NOMO-1 (cell line): ENCODE results near the gene MYO1D.
A peak's percentile ranks its signal among the peaks of the same experiment; 100 is the strongest.
"Not testable (repeated sequence)": the region's sequence is repeated elsewhere in the genome, so short reads cannot be mapped to it uniquely, and the experiment has no call there.

Experiments
- DNase-seq, 2 experiments: peaks; one replicate each; lab custom pipeline; 2025; ENCODE audit not compliant: unreplicated experiment in 2 of 2; lab: John Stamatoyannopoulos, UW

MYO1D gene

GRCh38 chr17:32896647-32897258, 19.8 kb upstream of the MYO1D start:
- DNase-seq, result no peak

DNA sequence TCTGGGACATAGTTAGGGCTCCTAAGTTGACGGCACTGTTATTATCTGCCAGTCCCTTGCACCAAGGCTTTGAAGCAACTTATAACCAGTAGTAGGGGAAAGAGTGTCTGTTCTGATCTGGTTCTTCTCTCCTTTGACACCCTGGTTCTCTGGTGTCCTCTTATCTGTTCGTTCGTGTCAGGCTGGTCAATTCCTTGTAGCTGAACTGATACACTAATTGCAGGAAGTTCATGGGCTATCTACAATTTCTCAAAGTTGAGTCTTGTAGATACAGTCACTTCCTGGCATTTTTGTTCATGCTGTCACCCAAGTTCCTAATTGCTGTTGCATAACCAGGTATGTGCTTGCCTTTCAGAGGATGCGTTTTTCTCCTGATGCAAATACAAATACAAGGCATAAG, 17.3 kb upstream of the MYO1D start:
- no peak for DNase-seq

GRCh38 chr17:32887410-32887809, 10.5 kb upstream of the MYO1D start:
- not testable (repeated sequence) for DNase-seq

- DNase-seq, result not testable (repeated sequence)
These were observed 10.0 kb upstream of the MYO1D start for GRCh38 chr17:32886951-32887350.

- no peak for DNase-seq
These were observed 5.8 kb upstream of the MYO1D start for GRCh38 chr17:32882734-32883133.

DNA sequence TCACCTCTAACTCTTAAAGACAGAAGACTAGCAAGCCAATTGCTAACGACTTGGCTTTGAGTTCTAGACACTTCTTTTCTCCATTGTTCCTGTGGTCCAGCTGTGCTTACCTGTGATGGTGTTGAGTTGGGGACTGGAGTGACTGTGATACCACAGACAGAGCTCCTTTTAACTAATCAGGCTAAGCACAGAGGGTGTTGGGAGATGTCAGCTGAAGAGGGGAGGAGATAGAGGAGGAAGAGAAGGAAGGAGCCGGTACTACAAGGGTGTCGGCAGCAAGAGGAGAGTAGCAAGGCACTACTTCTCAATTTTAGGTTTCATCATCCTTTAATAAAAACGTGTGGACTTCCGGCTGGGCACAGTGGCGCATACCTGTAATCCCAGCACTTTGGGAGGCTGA, 5.1 kb upstream of the MYO1D start:
- DNase-seq, result peak in 1 of 2 experiments; percentile 10

GRCh38 chr17:32880671-32881453, 3.9 kb upstream of the MYO1D start:
- DNase-seq, result no peak

DNA sequence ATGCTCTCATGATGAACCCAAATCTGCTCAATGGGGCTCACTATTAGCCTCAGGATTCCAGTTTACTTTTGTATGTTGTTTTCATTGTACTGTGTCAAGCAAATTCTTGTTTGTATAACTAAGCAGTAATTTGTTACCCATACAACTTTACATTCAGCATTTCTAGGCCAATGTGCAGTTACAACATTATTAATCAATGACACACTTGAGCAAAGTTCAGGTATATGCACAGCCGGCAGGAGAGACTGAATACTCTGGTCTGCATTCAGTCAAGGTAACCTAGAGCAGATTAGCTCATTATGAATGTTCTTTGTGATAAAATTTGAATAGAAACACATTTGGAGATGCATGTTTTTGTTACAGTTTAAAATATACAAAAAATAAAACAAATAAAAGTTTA, 2.2 kb upstream of the MYO1D start:
- DNase-seq, result no peak

DNA sequence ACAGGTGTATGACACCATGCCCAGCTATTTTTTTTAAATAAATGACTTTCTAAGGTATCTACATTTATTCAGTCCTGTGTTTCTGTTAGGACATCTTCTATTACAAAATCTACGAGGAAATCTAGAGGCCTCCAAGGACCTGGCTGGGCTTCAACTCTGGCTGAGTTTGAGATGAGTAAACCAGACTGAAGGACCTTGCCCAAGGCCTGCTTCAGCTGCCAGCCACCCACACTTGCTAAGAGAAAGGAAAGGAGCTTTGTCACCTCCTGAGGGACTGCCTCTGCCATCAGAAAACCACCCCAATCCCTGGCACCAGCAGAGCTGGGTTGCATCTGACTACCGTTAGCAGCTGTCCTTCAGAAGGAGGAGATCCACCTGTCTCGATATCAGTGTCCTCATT, 1.3 kb upstream of the MYO1D start:
- DNase-seq, result no peak

DNA sequence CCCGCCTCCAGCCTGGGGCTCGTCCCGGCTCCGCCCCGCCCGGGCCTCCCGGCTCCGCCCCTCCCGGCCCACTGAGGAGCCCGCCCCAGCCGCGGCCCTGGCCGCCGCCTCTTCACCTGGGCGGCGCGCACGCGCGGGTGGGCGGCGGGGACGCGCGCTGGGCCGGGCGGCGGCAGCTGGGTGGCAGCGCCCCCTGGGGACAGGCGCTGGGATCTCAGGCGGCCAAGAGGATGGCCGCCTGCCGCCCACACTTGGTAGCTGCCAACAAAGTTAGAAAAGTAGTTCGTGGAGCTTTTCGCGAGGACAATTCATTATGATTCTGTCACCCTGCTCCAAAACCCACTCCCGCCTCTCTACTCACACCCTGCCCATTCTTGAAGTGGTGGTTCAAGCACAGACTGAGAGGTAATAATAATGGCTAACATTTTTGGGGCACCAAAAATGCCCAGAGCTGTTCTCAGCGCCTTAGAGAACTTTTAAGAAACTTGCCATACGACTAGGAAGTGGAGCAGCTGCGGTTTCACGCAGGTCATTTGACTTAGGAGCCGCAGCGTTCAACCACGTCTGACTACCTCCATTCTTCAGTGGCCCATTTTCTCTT, 340 bp upstream of the MYO1D start:
- peak; percentile 78 to 88 for DNase-seq

- DNase-seq, result no peak
These were observed 954 bp downstream of the MYO1D start for GRCh38 chr17:32875923-32876416.

- no peak for DNase-seq
These were observed 1.6 kb downstream of the MYO1D start for GRCh38 chr17:32875230-32875917.

DNA sequence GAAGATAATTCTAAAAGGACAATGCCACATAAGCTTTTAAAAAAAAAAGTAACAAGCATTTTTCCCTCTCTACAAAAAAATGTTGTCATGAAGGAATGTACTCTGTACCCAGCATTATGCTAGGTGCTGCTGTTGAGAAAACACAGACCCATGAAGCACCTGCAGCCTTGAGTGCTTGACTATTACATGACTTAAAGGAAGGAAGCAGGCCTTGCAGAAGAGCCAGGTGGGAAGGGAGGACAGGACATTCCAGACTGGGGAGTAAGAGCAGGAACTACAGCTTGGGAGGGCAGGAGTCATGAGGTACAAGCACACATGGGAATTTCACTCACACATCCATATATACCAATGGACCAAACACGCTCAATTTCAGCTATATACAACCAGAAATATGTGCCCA, 3.8 kb downstream of the MYO1D start:
- DNase-seq, result no peak

- peak; percentile 10 to 54 for DNase-seq
These were observed 5.2 kb downstream of the MYO1D start for GRCh38 chr17:32871746-32872145.

DNA sequence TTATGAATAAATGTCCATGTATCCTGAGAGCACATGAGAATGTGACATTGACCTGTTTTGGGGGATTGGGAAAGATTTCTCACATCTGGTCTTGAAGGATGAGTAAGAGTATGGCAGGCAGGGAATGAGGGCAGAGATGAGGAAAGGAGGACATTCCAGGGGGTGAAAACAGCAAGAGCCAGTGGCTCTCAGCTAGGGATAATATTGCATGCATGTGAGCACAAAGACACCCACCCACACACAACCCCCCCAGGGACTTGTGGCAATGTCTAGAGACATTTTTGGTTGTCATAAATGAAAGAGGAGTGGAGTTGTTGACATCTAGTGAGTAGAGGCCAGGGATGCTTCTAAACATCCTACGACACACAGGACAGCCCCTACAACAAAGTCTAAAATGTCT, 6.0 kb downstream of the MYO1D start:
- no peak for DNase-seq

DNA sequence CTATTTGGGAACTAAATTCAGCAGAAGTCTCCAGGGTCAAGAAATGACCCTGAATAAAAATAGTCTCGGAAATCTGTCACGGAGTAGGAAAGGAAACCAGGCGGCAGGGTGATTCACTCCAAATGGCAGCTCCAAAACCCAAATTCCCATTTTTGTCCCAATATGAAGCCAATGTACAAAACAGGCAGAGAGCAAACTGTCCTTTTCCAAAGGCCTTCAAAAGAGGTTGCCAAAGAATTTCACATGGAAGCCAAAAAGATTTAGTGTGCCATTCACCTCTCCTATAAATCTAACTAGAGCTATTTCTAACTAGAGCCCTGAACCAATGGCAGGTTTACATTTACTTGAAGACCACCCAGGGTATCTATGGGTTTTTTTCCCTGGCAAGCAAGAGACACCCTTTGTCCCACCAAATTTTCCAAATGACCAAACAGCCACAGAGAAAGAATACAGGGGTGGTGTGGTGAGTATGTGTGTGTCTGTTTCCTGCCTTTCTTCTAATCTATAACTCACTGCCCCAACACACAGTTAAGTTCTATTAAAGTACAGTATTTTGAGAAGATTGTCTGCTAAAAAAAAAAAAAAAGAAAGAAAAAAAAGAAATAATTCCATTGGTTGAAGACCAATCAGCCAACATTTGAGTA, 6.8 kb downstream of the MYO1D start:
- DNase-seq, result no peak

- DNase-seq, result no peak
These were observed 7.4 kb downstream of the MYO1D start for GRCh38 chr17:32869345-32870026.

- no peak for DNase-seq
These were observed 11.8 kb downstream of the MYO1D start for GRCh38 chr17:32865141-32865540.

GRCh38 chr17:32863559-32863958, 13.4 kb downstream of the MYO1D start:
- DNase-seq, result no peak

DNA sequence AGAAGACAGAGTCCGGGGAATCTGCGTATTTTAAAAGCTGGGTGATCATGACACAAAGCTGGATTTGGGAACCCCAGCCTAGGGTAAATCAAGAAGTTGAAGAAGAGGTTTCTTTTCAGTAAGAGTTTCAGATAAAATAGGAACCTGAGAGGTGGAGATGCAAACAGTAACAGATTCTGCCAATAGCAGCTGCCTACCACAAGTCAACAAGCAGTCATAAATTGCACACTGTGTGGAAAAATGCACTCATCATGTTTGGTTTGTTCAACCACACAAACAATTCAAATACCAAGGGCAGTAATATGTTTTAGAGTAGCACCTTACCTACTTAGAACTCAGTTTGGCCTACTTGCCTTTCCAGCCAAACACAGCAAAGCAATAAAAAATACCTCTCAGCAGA, 14.0 kb downstream of the MYO1D start:
- no peak for DNase-seq
